ENCODE measurements around the gene ASB13. TPM values are rescaled to one million over a fixed set of nuclear protein-coding genes. Genes with fewer than 3 reads are reported as not detected.

ASB13 gene
- polyA plus RNA-seq, 2 donors = 12.2 to 13.9 TPM

GRCh38 chr10:5661043-5661442, 5.4 kb downstream of the ASB13 start:
- Histone ChIP-seq H3K27me3 (ENCODE audit: control insufficient read depth in 1 of 2, insufficient read depth in 2 of 2, low read length in 2 of 2) (no peaks in the 10 kb centered on the region), H3K4me1 (ENCODE audit: control insufficient read depth in 2 of 2, insufficient read depth in 2 of 2, low read length in 1 of 2) (peaks cover 3 to 12% of the 10 kb centered on the region in 2 donors)

GRCh38 chr10:5659702-5660528, 6.5 kb downstream of the ASB13 start:
- WGBS, 2 donors = 58% methylated on average over 16 of the region's 16 CpGs
- Histone ChIP-seq H3K27ac (ENCODE audit: low read depth in 2 of 2, low read length in 1 of 2) (peak overlapping the region in 1 of 2 donors; percentile 47), H3K27me3 (ENCODE audit: control insufficient read depth in 1 of 2, insufficient read depth in 2 of 2, low read length in 2 of 2) (no peaks in the 10 kb centered on the region), H3K9me3 (ENCODE audit: control insufficient read depth in 2 of 2, insufficient read depth in 1 of 2, low read depth in 1 of 2, low read length in 1 of 2) (no peaks in the 10 kb centered on the region), H3K4me3 (ENCODE audit: low read depth in 1 of 2, low read length in 2 of 2) (no peak overlapping the region), H3K4me1 (ENCODE audit: control insufficient read depth in 2 of 2, insufficient read depth in 2 of 2, low read length in 1 of 2) (peaks cover 3 to 12% of the 10 kb centered on the region in 2 donors), H3K36me3 (ENCODE audit: control insufficient read depth in 2 of 2, insufficient read depth in 2 of 2, low read length in 1 of 2) (no peaks in the 10 kb centered on the region)

More at GRCh38 chr10:5661043-5661442, 5.4 kb downstream of the ASB13 start:
- no peak overlapping the region for H3K4me3 ChIP-seq (ENCODE audit: low read depth in 1 of 2, low read length in 2 of 2)
- 85 to 86% methylated on average over 6 of the region's 6 CpGs for WGBS, 2 donors
- no peak overlapping the region for H3K27ac ChIP-seq (ENCODE audit: low read depth in 2 of 2, low read length in 1 of 2)
- no peaks in the 10 kb centered on the region for H3K9me3 ChIP-seq (ENCODE audit: control insufficient read depth in 2 of 2, insufficient read depth in 1 of 2, low read depth in 1 of 2, low read length in 1 of 2)
- no peaks in the 10 kb centered on the region for H3K36me3 ChIP-seq (ENCODE audit: control insufficient read depth in 2 of 2, insufficient read depth in 2 of 2, low read length in 1 of 2)

- H3K27me3 ChIP-seq (ENCODE audit: control insufficient read depth in 1 of 2, insufficient read depth in 2 of 2, low read length in 2 of 2) = no peaks in the 10 kb centered on the region
- no peaks in the 10 kb centered on the region for H3K9me3 ChIP-seq (ENCODE audit: control insufficient read depth in 2 of 2, insufficient read depth in 1 of 2, low read depth in 1 of 2, low read length in 1 of 2)
- H3K4me1 ChIP-seq (ENCODE audit: control insufficient read depth in 2 of 2, insufficient read depth in 2 of 2, low read length in 1 of 2) = peaks cover 3 to 16% of the 10 kb centered on the region in 2 donors
- no peak overlapping the region for H3K4me3 ChIP-seq (ENCODE audit: low read depth in 1 of 2, low read length in 2 of 2)
- 86 to 88% methylated on average over 20 of the region's 20 CpGs for WGBS, 2 donors
- H3K27ac ChIP-seq (ENCODE audit: low read depth in 2 of 2, low read length in 1 of 2) = no peak overlapping the region
- H3K36me3 ChIP-seq (ENCODE audit: control insufficient read depth in 2 of 2, insufficient read depth in 2 of 2, low read length in 1 of 2) = no peaks in the 10 kb centered on the region
These were observed 7.3 kb downstream of the ASB13 start for GRCh38 chr10:5658871-5659618.

- 80 to 87% methylated on average over 8 of the region's 8 CpGs for whole genome bisulfite sequencing, 2 donors
- H3K4me1 ChIP-seq (ENCODE audit: control insufficient read depth in 2 of 2, insufficient read depth in 2 of 2, low read length in 1 of 2) = peaks cover 3 to 16% of the 10 kb centered on the region in 2 donors
- H3K4me3 ChIP-seq (ENCODE audit: low read depth in 1 of 2, low read length in 2 of 2) = no peak overlapping the region
- H3K27ac ChIP-seq (ENCODE audit: low read depth in 2 of 2, low read length in 1 of 2) = no peak overlapping the region
- H3K9me3 ChIP-seq (ENCODE audit: control insufficient read depth in 2 of 2, insufficient read depth in 1 of 2, low read depth in 1 of 2, low read length in 1 of 2) = no peaks in the 10 kb centered on the region
- H3K36me3 ChIP-seq (ENCODE audit: control insufficient read depth in 2 of 2, insufficient read depth in 2 of 2, low read length in 1 of 2) = peaks cover 0 to 3% of the 10 kb centered on the region in 2 donors
- no peaks in the 10 kb centered on the region for H3K27me3 ChIP-seq (ENCODE audit: control insufficient read depth in 1 of 2, insufficient read depth in 2 of 2, low read length in 2 of 2)
These were observed 9.4 kb downstream of the ASB13 start for GRCh38 chr10:5656737-5657579.

- 53 to 55% methylated on average over 3 of the region's 3 CpGs for WGBS, 2 donors
- no peak overlapping the region for H3K27ac ChIP-seq (ENCODE audit: low read depth in 2 of 2, low read length in 1 of 2)
- no peaks in the 10 kb centered on the region for H3K9me3 ChIP-seq (ENCODE audit: control insufficient read depth in 2 of 2, insufficient read depth in 1 of 2, low read depth in 1 of 2, low read length in 1 of 2)
- no peak overlapping the region for H3K4me3 ChIP-seq (ENCODE audit: low read depth in 1 of 2, low read length in 2 of 2)
- H3K36me3 ChIP-seq (ENCODE audit: control insufficient read depth in 2 of 2, insufficient read depth in 2 of 2, low read length in 1 of 2) = peaks cover 0 to 10% of the 10 kb centered on the region in 2 donors
- H3K27me3 ChIP-seq (ENCODE audit: control insufficient read depth in 1 of 2, insufficient read depth in 2 of 2, low read length in 2 of 2) = no peaks in the 10 kb centered on the region
- H3K4me1 ChIP-seq (ENCODE audit: control insufficient read depth in 2 of 2, insufficient read depth in 2 of 2, low read length in 1 of 2) = peaks cover under 1 to 13% of the 10 kb centered on the region in 2 donors
These were observed 11.3 kb downstream of the ASB13 start for GRCh38 chr10:5655121-5655520.

- 65 to 67% methylated on average over 10 of the region's 10 CpGs for WGBS, 2 donors
- Histone ChIP-seq H3K9me3 (ENCODE audit: control insufficient read depth in 2 of 2, insufficient read depth in 1 of 2, low read depth in 1 of 2, low read length in 1 of 2) (no peaks in the 10 kb centered on the region), H3K4me1 (ENCODE audit: control insufficient read depth in 2 of 2, insufficient read depth in 2 of 2, low read length in 1 of 2) (peaks cover 0 to 6% of the 10 kb centered on the region in 2 donors), H3K36me3 (ENCODE audit: control insufficient read depth in 2 of 2, insufficient read depth in 2 of 2, low read length in 1 of 2) (peaks cover 0 to 10% of the 10 kb centered on the region in 2 donors), H3K27me3 (ENCODE audit: control insufficient read depth in 1 of 2, insufficient read depth in 2 of 2, low read length in 2 of 2) (no peaks in the 10 kb centered on the region), H3K27ac (ENCODE audit: low read depth in 2 of 2, low read length in 1 of 2) (peak overlapping the region in 1 of 2 donors; percentile 52), H3K4me3 (ENCODE audit: low read depth in 1 of 2, low read length in 2 of 2) (no peak overlapping the region)
These were observed 12.1 kb downstream of the ASB13 start for GRCh38 chr10:5654218-5654755.

- WGBS, 2 donors = 96% methylated on average over 14 of the region's 14 CpGs
- H3K27me3 ChIP-seq (ENCODE audit: control insufficient read depth in 1 of 2, insufficient read depth in 2 of 2, low read length in 2 of 2) = no peaks in the 10 kb centered on the region
- H3K4me3 ChIP-seq (ENCODE audit: low read depth in 1 of 2, low read length in 2 of 2) = no peak overlapping the region
- peaks cover 0 to 19% of the 10 kb centered on the region in 2 donors for H3K36me3 ChIP-seq (ENCODE audit: control insufficient read depth in 2 of 2, insufficient read depth in 2 of 2, low read length in 1 of 2)
- H3K27ac ChIP-seq (ENCODE audit: low read depth in 2 of 2, low read length in 1 of 2) = peak overlapping the region in 1 of 2 donors; percentile 20
- no peaks in the 10 kb centered on the region for H3K9me3 ChIP-seq (ENCODE audit: control insufficient read depth in 2 of 2, insufficient read depth in 1 of 2, low read depth in 1 of 2, low read length in 1 of 2)
- H3K4me1 ChIP-seq (ENCODE audit: control insufficient read depth in 2 of 2, insufficient read depth in 2 of 2, low read length in 1 of 2) = peaks cover 0 to 4% of the 10 kb centered on the region in 2 donors
These were observed 13.6 kb downstream of the ASB13 start for GRCh38 chr10:5652746-5653145.

GRCh38 chr10:5651388-5651764, 15.0 kb downstream of the ASB13 start:
- Histone ChIP-seq H3K27ac (ENCODE audit: low read depth in 2 of 2, low read length in 1 of 2) (peak overlapping the region in 1 of 2 donors; percentile 2), H3K4me3 (ENCODE audit: low read depth in 1 of 2, low read length in 2 of 2) (no peak overlapping the region), H3K27me3 (ENCODE audit: control insufficient read depth in 1 of 2, insufficient read depth in 2 of 2, low read length in 2 of 2) (no peaks in the 10 kb centered on the region), H3K36me3 (ENCODE audit: control insufficient read depth in 2 of 2, insufficient read depth in 2 of 2, low read length in 1 of 2) (peaks cover 0 to 21% of the 10 kb centered on the region in 2 donors), H3K9me3 (ENCODE audit: control insufficient read depth in 2 of 2, insufficient read depth in 1 of 2, low read depth in 1 of 2, low read length in 1 of 2) (no peaks in the 10 kb centered on the region), H3K4me1 (ENCODE audit: control insufficient read depth in 2 of 2, insufficient read depth in 2 of 2, low read length in 1 of 2) (peaks cover 0 to 4% of the 10 kb centered on the region in 2 donors)
- WGBS, 2 donors = 93 to 96% methylated on average over 11 of the region's 11 CpGs

Data from esophagus (tissue), 2 donors.